Esophagus squamous epithelium (tissue), 4 donors: Measurements from ENCODE around the gene PPT2.

ENCODE experiments used
- CTCF ChIP-seq, 6 experiments: fragments of 450-650 bp in 4 of 6; fragments of 200-600 bp in 2 of 6; sonication (generic) in 2 of 6; IDR thresholded peaks; one replicate each; pipeline ENCODE4 v1.5.1; 2016 to 2019; ENCODE audit warnings: antibody characterized with exemption in 6 of 6, mild to moderate bottlenecking in 4 of 6, moderate library complexity in 4 of 6
- POLR2A ChIP-seq, 4 donors: fragments of 450-650 bp; IDR thresholded peaks; one replicate each; pipeline ENCODE4 v1.6.1; 2017; ENCODE audit warnings: antibody characterized with exemption in 4 of 4, mild to moderate bottlenecking in 4 of 4, moderate library complexity in 3 of 4

GRCh38 chr6:32120573-32121059 lies 33.3 kb upstream of the PPT2 start:
- TF ChIP-seq CTCF (IDR thresholded peaks at IDR 0.05) (no peak), POLR2A (IDR thresholded peaks at IDR 0.05) (no peak)
